G401.6 (cell line): ENCODE results near the gene SRPK1.
A peak's percentile ranks its signal among the peaks of the same experiment; 100 is the strongest.
"Not testable (repeated sequence)": the region's sequence is repeated elsewhere in the genome, so short reads cannot be mapped to it uniquely, and the experiment has no call there.

Experiments used
- FAIRE-seq: peaks from 2 replicates; lab custom pipeline; 2012; peaks lifted over from hg19 to GRCh38; lab: Jason Lieb, UNC

Gene SRPK1

GRCh38 chr6:35920793-35921732, at the start of gene SRPK1:
Gene SRPK1, minus strand, starts transcription at chr6:35921098. Its CDS starts 42 bp downstream, at chr6:35921056.
- FAIRE-seq, result peak; percentile 27

GRCh38 chr6:35970181-35970580, 49.3 kb upstream of the SRPK1 start:
- FAIRE-seq, result no peak

GRCh38 chr6:35969646-35970045, 48.7 kb upstream of the SRPK1 start:
- FAIRE-seq, result no peak

GRCh38 chr6:35968821-35969220, 47.9 kb upstream of the SRPK1 start:
- FAIRE-seq, result no peak

- no peak for FAIRE-seq
Observed at GRCh38 chr6:35967076-35967774, 46.3 kb upstream of the SRPK1 start.

- FAIRE-seq, result no peak
Observed at GRCh38 chr6:35962779-35963560, 42.1 kb upstream of the SRPK1 start.

- FAIRE-seq, result no peak
Observed at GRCh38 chr6:35960187-35960586, 39.3 kb upstream of the SRPK1 start.

- FAIRE-seq, result no peak
Observed at GRCh38 chr6:35955970-35956369, 35.1 kb upstream of the SRPK1 start.

GRCh38 chr6:35955521-35955920, 34.6 kb upstream of the SRPK1 start:
- no peak for FAIRE-seq

GRCh38 chr6:35955071-35955470, 34.2 kb upstream of the SRPK1 start:
- FAIRE-seq, result no peak

- no peak for FAIRE-seq
Observed at GRCh38 chr6:35954333-35954732, 33.4 kb upstream of the SRPK1 start.

GRCh38 chr6:35948725-35949124, 27.8 kb upstream of the SRPK1 start:
- FAIRE-seq, result no peak

GRCh38 chr6:35945650-35946025, 24.7 kb upstream of the SRPK1 start:
- no peak for FAIRE-seq

- no peak for FAIRE-seq
Observed at GRCh38 chr6:35943390-35943789, 22.5 kb upstream of the SRPK1 start.

- FAIRE-seq, result no peak
Observed at GRCh38 chr6:35942355-35942754, 21.5 kb upstream of the SRPK1 start.

GRCh38 chr6:35941170-35941569, 20.3 kb upstream of the SRPK1 start:
- FAIRE-seq, result not testable (repeated sequence)

GRCh38 chr6:35940014-35940413, 19.1 kb upstream of the SRPK1 start:
- not testable (repeated sequence) for FAIRE-seq

GRCh38 chr6:35939259-35939658, 18.4 kb upstream of the SRPK1 start:
- FAIRE-seq, result not testable (repeated sequence)

- no peak for FAIRE-seq
Observed at GRCh38 chr6:35936681-35937359, 15.9 kb upstream of the SRPK1 start.

GRCh38 chr6:35935469-35935868, 14.6 kb upstream of the SRPK1 start:
- no peak for FAIRE-seq

- no peak for FAIRE-seq
Observed at GRCh38 chr6:35933844-35934243, 12.9 kb upstream of the SRPK1 start.

GRCh38 chr6:35931873-35932272, 11.0 kb upstream of the SRPK1 start:
- FAIRE-seq, result not testable (repeated sequence)
